ENCODE results near the gene CEP41. TPM values are rescaled to one million over a fixed set of nuclear protein-coding genes. Genes with fewer than 3 reads are reported as not detected.

CEP41 gene
- polyA plus RNA-seq (ENCODE audit: insufficient read length), result 16.6 TPM

DNA sequence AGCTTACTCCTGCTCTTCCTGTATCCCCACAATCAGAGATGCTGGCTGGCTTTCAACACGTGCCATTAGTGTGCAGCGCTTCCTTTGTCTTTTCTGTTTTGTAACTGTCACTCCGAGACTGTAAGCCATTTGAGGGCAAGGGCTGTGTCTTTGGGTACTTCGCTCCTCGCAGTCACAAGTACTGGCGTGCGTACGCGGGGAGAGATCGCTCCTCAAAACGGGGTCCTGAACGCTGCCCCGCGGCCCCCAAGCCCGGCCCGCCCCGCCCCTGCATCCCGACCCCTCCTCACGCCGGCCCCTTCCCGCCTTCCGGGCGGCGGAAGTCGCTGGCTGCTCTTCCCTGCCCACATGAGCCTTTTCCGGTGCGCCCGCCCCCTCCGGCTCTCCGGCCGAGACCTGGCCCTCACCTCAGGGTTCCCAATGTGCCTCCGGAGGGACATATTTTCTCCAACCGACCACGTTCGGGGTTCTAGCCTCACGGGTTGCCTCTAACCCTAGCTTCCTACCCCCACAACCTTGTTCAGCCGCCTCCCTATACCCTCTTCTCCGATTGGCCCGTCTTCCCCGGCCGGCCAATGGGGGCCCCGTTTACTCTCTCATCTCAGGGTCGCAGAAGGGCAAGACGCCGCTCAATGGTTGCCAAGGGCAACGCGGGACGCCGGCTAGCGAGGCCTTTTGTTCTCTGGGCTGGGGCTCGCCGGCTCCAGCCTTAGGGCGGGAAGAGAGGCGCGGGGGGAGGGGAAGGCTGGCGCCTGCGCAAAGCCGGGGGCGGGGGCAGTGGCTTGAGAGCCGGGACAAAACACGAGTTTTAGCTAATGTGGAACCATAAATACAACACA lies at the start of gene CEP41:
TSS of gene CEP41 (minus strand) at position 490 of the 839 bp plus-strand sequence. CDS start at position 440, 50 bp downstream.
- DNase-seq, result peak; percentile 97

DNA sequence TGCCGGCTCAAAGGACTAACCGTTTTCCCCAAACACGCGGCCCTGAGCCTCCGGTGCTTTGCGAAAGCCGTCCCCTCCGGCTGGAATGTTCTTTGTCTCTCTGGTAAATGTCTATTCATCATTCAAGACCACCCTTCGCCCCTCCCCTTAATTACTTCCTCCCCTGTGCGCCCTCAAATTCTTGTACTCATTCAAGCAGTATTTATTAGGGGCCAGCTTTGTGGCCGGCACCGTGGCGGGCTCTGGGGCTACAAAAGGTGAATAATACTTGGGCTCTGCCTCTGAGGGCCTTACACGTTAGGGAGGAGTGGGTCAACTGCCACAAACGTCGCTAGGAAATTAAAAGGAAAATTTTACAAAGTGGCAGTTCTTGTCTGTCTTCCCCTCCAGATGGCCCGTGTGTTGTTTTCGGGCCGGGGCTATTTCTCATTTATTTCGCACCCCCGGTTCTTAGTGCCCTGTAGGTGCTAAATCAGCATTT lies 49.5 kb upstream of the CEP41 start:
- no peak for DNase-seq

DNA sequence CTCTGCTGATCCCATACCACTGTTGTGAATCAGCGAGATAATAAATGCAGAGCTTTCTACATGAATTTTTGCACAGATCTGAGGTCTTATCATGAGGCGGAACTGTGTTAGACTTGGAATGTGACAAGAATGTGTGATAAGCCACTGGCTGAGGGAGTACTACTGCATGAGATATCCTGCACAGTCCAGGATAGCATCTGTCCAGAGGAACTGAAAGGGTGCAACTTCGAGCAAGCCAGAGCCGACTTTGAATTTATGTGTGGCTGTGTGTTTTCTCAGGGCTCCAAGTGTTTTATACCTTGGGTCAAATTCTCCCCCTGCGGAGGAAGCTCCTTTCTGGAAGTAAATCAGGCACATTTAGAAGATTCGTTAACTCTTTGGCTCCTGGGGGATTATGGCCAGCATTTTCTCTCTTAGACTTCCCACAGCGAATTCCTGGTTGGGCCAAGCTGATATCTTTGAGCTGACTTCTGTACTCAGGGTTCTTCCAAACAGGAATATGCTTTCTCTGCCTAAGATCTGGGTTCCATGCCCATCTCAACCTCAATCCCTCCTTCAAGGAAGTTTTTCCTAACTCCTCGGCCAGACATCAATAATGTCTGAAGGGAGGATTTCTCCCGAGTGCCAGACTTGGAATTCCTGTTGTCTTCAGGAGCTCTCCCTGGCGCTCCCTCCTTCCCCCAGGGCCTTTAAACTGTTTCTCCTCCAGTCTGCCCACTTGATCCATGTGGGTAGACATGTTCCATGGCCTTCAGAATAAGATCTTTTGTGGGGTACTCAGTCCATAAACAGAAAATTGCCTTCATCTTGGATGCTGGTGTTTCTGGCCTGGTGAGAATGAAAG lies 48.5 kb upstream of the CEP41 start:
- DNase-seq, result no peak

DNA sequence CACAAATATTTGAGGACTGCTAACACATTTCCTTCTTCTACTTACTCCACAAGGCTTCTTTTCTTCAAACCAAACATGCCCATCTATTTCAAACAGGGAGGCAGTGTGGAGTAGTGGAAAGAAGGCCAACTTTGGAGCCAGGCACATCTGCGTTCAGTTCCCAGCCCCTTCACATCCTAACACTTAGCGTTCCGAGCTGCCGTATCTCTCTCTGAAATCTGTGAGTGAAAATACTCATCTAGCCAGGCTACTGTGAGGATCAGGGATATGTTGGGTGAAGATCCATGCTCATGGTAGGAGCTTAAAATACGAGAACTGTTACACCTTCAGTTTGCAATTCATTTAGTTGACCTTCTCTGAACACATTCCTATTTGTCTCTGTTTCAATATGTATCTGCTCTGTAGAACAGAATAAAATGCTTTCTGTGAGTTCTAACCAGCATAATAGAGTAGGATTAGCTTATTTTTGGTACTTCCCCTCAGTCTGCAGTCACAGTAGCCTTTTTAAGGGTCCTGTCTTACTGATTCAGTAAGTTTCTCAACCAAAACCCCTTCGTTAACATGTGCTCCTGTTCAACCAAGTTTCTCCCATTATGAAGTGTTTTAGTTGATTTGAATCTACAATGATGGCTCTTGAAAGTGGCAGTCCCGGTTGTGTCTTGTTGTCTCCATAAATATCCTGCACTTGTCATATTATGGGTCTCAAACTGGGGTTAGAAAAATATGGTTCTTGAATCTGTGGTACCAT lies 47.8 kb upstream of the CEP41 start:
- no peak for DNase-seq

DNA sequence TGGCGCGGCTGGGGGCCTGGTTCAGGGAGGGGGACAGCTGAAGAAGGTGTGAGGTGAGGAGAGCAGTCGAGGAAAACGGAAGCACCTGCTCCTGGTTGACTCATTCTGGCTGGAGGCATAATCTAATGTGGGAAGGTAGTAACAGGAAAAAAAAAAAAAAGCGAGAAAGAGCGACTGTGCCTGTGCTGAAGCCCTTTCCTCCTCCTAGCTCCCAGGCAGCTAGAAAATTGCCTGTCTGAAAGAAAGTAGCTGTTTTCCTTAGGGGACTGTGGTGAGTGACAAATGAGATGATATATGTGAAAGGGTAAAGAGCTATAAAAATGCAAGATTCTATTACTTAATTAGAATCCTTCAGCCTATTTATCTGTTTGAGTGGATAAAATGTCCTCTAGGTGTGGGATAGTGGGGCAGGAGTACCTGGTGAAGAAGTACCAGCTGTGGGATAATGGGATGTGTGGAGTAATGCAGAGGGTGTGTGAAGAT lies 46.2 kb upstream of the CEP41 start:
- no peak for DNase-seq

- no peak for DNase-seq
These were observed 45.5 kb upstream of the CEP41 start for GRCh38 chr7:130486114-130486953.

DNA sequence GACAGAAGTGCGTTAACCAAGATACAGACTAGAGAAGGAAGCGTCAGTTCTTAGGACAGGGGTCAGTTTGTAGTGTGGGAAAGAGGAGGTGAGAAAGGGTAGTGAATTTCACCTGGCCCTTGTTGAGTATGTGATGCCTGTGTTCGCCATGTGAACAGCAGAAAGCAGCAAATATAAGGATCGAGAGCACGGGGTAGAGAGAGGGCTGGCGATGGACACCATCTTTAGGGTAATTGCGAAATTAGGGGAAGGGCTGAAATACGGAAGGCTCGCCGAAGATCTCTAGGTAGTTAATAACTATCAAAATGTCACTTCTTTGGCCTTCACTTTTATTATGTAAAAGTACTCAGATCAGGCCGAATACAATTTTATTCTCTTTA lies 44.9 kb upstream of the CEP41 start:
- no peak for DNase-seq

- DNase-seq, result no peak
These were observed 42.2 kb upstream of the CEP41 start for GRCh38 chr7:130483031-130483430.

DNA sequence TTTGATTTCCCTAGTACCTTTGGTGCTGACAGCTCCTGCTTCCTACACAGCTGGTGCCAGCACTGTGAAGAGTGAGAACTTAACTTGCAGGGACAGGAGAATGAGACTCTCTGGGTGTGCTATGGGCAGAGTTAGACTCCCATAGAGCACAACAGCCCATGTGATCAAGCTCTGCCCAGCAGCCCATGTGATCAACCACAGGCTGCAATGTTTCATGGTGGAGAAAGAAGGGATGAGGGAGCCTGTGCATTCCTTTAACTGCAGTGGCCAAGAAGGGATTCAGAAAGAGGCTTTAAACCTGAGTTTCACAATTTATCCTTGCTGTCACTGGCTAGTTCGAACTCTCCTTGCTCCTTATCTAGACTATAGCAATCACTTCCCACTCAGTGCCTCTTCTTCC lies 41.1 kb upstream of the CEP41 start:
- DNase-seq, result no peak

- DNase-seq, result no peak
These were observed 39.0 kb upstream of the CEP41 start for GRCh38 chr7:130479716-130480400.

DNA sequence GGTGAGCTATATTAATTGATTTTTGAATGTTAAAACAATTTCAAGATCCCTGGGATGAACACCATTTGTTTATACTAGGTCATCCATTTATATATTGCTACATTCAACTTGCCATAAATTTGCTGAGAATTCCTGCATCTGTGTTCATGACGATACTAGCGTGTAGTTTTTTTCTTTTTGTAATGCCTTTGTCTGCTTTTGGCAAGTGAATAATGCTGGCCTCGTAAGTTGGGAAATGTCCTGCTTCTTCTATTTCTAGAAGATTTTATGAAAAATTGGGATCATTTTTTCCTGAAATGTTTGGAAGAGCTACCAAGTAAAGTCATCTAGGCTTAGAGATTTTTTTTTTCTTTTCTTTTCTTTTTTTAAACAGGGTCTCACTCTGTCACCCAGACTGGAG lies 38.2 kb upstream of the CEP41 start:
- no peak for DNase-seq

- no peak for DNase-seq
These were observed 35.7 kb upstream of the CEP41 start for GRCh38 chr7:130476297-130477150.

GRCh38 chr7:130475776-130476175 lies 35.0 kb upstream of the CEP41 start:
- no peak for DNase-seq

GRCh38 chr7:130473876-130474275 lies 33.1 kb upstream of the CEP41 start:
- DNase-seq, result no peak

- DNase-seq, result no peak
These were observed 32.5 kb upstream of the CEP41 start for GRCh38 chr7:130473289-130473688.

- DNase-seq, result no peak
These were observed 31.2 kb upstream of the CEP41 start for GRCh38 chr7:130471974-130472373.

DNA sequence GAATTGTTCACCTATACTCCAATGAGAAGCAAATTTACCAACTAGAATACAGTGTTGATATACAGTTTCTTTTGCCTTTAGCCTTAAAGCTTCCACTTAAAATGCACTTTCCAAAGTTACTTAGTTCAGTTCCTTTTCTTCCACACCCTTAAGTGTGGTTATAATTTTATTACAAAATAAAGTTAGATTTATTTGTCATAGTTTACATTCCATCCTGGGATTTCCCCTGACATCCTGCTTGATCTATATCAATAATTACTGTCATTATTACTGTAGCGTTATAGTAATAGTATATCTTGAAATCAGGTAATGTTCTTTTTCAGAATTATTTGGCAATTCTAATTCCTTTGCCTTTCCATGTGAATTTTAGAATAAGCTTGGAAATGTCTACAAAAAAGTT lies 27.8 kb upstream of the CEP41 start:
- no peak for DNase-seq

- no peak for DNase-seq
These were observed 23.0 kb upstream of the CEP41 start for GRCh38 chr7:130463553-130464434.

GRCh38 chr7:130461272-130461671 lies 20.5 kb upstream of the CEP41 start:
- no peak for DNase-seq

Data from hindlimb muscle (tissue), 1 donor.